SU-DHL-6 (cell line): ENCODE data around the gene TUFT1.

Source experiments
- H2AFZ ChIP-seq: fragments of 200-600 bp; sonication (generic); 2 replicates; pipeline ENCODE4 v1.6.1; 2014; ENCODE audit warnings: low read depth, mild to moderate bottlenecking, moderate library complexity, mixed read lengths, antibody characterized with exemption, low read length; ENCODE audit not compliant: severe bottlenecking
- H3F3A ChIP-seq: fragments of 200-600 bp; shearing (Covaris generic); 2 replicates; pipeline ENCODE4 v1.6.0; 2016; ENCODE audit warnings: antibody characterized with exemption, mild to moderate bottlenecking; ENCODE audit not compliant: insufficient read depth
- H3K27ac ChIP-seq: fragments of 200-600 bp; sonication (generic); 2 replicates; pipeline ENCODE4 v1.5.1; 2016; ENCODE audit warnings: low read depth, mild to moderate bottlenecking, low read length, moderate library complexity, mixed read lengths
- H3K27me3 ChIP-seq: fragments of 200-600 bp; sonication (generic), shearing (Covaris generic); 2 replicates; pipeline ENCODE4 v1.6.0; 2014; ENCODE audit warnings: mild to moderate bottlenecking, low read length
- H3K36me3 ChIP-seq: fragments of 200-600 bp; sonication (generic); 2 replicates; pipeline ENCODE4 v1.6.1; 2014; ENCODE audit warnings: mild to moderate bottlenecking, low read length, mixed read lengths
- H3K4me2 ChIP-seq: fragments of 300-600, 200-600 bp; shearing (Covaris generic), sonication (generic); 2 replicates; pipeline ENCODE4 v1.6.0; 2014; ENCODE audit warnings: low read length, low read depth, mild to moderate bottlenecking; ENCODE audit not compliant: poor library complexity, severe bottlenecking
- H3K4me3 ChIP-seq: fragments of 200-600 bp; sonication (generic); 2 replicates; pipeline ENCODE4 v1.5.1; 2014; ENCODE audit warnings: antibody characterized with exemption, low read length, mild to moderate bottlenecking, mixed read lengths; ENCODE audit not compliant: insufficient read depth, poor library complexity, severe bottlenecking
- H3K79me2 ChIP-seq: fragments of 200-600 bp; sonication (generic); 2 replicates; pipeline ENCODE4 v1.6.1; 2014; ENCODE audit warnings: mild to moderate bottlenecking, low read length, moderate library complexity; ENCODE audit not compliant: insufficient read depth
- H3K9ac ChIP-seq: fragments of 200-600 bp; sonication (generic); 2 replicates; pipeline ENCODE4 v1.7.0; 2014; ENCODE audit warnings: mild to moderate bottlenecking, low read length
- H3K9me2 ChIP-seq: fragments of 200-600 bp; sonication (generic); replicated peaks from 2 replicates; pipeline ENCODE4 v1.6.1; 2014; ENCODE audit warnings: low read length; ENCODE audit not compliant: insufficient read depth
- H3K9me3 ChIP-seq: fragments of 200-600 bp; sonication (generic); 2 replicates; pipeline ENCODE4 v1.6.1; 2014; ENCODE audit warnings: low read length, mixed read lengths; ENCODE audit not compliant: insufficient read depth
- H4K20me1 ChIP-seq: fragments of 200-600 bp; sonication (generic); 2 replicates; pipeline ENCODE4 v1.6.1; 2014; ENCODE audit warnings: low read depth, mild to moderate bottlenecking, antibody characterized with exemption, low read length, moderate library complexity, mixed read lengths
- EZH2phosphoT487 ChIP-seq: fragments of 200-600 bp; sonication (generic), shearing (Covaris generic); conservative IDR thresholded peaks from 2 replicates; pipeline ENCODE4 v1.6.1; 2018; ENCODE audit warnings: mild to moderate bottlenecking, antibody characterized with exemption, low read length, moderate library complexity, mixed read lengths
- TF ChIP-seq, protein P1 (sequence below): fragments of 200-600 bp; sonication (generic); IDR thresholded peaks from one replicate; pipeline ENCODE4 v1.5.1; 2017; ENCODE audit warnings: antibody characterized with exemption, mild to moderate bottlenecking, low read length, moderate library complexity; ENCODE audit not compliant: insufficient read depth, poor library complexity, severe bottlenecking

Gene TUFT1

DNA sequence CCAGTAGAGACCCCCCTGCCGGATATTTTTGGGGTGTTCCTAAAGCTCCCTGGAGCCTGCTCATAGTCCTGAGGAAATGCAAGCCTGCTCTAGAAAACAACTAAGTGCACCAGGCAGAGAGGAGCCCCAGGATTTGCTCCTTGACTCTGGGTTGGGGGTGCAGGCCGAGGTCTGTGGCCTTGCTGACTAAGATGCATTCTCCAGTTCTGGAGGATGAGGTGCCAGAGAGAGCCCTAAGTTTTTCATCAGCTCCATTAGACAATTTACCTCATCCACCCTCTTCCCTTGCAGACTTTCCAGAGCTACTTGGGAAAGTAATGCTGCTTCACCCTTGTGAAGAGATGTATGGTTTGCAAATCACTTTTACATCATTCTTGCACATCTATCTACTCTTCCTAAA is 9.1 kb downstream of the TUFT1 start:
- Histone ChIP-seq H3K4me2 (no peak overlapping the region), H3F3A (no peaks in the 10 kb centered on the region), H3K36me3 (no peaks in the 10 kb centered on the region), H3K27ac (no peak overlapping the region), H3K9me3 (no peaks in the 10 kb centered on the region), H3K9ac (no peak overlapping the region), H3K27me3 (no peaks in the 10 kb centered on the region), H3K9me2 (no peaks in the 10 kb centered on the region), H3K4me3 (no peak overlapping the region), H3K79me2 (no peaks in the 10 kb centered on the region), H2AFZ (no peak overlapping the region), H4K20me1 (no peaks in the 10 kb centered on the region)
- no peak for TF ChIP-seq EZH2phosphoT487
- TF ChIP-seq, protein P1, sequence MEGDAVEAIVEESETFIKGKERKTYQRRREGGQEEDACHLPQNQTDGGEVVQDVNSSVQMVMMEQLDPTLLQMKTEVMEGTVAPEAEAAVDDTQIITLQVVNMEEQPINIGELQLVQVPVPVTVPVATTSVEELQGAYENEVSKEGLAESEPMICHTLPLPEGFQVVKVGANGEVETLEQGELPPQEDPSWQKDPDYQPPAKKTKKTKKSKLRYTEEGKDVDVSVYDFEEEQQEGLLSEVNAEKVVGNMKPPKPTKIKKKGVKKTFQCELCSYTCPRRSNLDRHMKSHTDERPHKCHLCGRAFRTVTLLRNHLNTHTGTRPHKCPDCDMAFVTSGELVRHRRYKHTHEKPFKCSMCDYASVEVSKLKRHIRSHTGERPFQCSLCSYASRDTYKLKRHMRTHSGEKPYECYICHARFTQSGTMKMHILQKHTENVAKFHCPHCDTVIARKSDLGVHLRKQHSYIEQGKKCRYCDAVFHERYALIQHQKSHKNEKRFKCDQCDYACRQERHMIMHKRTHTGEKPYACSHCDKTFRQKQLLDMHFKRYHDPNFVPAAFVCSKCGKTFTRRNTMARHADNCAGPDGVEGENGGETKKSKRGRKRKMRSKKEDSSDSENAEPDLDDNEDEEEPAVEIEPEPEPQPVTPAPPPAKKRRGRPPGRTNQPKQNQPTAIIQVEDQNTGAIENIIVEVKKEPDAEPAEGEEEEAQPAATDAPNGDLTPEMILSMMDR = no peak

DNA sequence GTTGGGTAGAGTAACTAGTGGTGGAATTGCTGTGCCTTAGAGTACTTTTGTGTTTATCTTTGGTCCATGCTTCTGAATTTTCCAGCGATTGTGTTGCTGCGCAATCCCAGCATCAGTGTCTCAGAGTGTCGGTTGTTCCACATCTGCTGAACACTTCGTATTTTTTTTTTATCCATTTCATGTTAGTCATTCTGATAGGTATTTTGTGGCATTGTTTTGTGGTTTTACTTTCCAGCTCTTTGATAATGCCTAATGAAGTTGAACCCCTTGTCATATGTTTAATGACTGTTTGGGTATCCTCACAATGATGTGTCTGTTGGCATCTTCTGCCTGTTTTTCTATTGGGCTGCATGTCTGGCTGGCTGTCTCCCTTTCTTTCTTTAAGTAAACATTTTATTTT is 13.6 kb downstream of the TUFT1 start:
- no peaks in the 10 kb centered on the region for H3K79me2 ChIP-seq
- no peaks in the 10 kb centered on the region for H3K9me2 ChIP-seq
- no peak overlapping the region for H3K27ac ChIP-seq
- TF ChIP-seq, protein P1 = no peak
- no peak for TF ChIP-seq EZH2phosphoT487
- H3K4me3 ChIP-seq = no peak overlapping the region
- no peaks in the 10 kb centered on the region for H3K27me3 ChIP-seq
- no peak overlapping the region for H3K9ac ChIP-seq
- no peaks in the 10 kb centered on the region for H3F3A ChIP-seq
- no peaks in the 10 kb centered on the region for H3K36me3 ChIP-seq
- no peaks in the 10 kb centered on the region for H3K9me3 ChIP-seq
- no peak overlapping the region for H2AFZ ChIP-seq
- H3K4me2 ChIP-seq = no peak overlapping the region
- no peaks in the 10 kb centered on the region for H4K20me1 ChIP-seq

DNA sequence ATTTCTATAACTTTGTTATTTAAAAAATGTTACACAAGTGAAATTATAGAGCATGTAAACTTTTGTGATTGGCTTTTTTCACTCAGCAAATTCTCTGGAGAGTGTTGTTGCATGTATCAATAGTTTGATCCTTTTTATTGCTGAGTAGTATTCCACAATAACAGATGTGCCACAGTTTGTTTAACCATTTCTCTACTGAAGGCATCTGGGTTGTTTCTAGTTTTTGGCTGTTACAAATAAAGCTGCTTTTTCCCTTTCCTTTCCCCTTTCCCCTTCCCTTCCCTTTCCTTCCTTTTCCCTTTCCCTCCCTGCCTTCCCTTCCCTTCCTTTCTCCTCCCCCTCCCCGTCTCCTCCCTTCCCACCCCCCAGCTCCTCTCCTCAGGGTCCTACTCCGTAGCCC is 15.9 kb downstream of the TUFT1 start:
- Histone ChIP-seq H3K27me3 (no peaks in the 10 kb centered on the region), H3K9ac (no peak overlapping the region), H3K4me3 (no peak overlapping the region), H3K36me3 (no peaks in the 10 kb centered on the region), H3K9me3 (no peaks in the 10 kb centered on the region), H3K79me2 (no peaks in the 10 kb centered on the region), H3K9me2 (no peaks in the 10 kb centered on the region), H3F3A (no peaks in the 10 kb centered on the region), H4K20me1 (no peaks in the 10 kb centered on the region), H3K4me2 (no peak overlapping the region), H2AFZ (no peak overlapping the region), H3K27ac (no peak overlapping the region)
- TF ChIP-seq, protein P1 = no peak
- TF ChIP-seq EZH2phosphoT487 = no peak
